Ovary (tissue), 3 donors: ENCODE data around the gene CPE.

Source experiments
- CTCF ChIP-seq, 3 donors: fragments of 450-650 bp in 2 of 3; fragments of 200-600 bp in 1 of 3; IDR thresholded peaks; one replicate each; pipeline versions ENCODE4 v1.5.1 to v1.8.0; 2016 to 2022; ENCODE audit warnings: antibody characterized with exemption in 3 of 3, mild to moderate bottlenecking in 1 of 3
- POLR2A ChIP-seq: fragments of 450-650 bp; IDR thresholded peaks from one replicate; pipeline ENCODE4 v1.6.1; 2017; ENCODE audit warnings: antibody characterized with exemption, mild to moderate bottlenecking, moderate library complexity
- donor health status: DM: no; HTN: no; CAD: no.

DNA sequence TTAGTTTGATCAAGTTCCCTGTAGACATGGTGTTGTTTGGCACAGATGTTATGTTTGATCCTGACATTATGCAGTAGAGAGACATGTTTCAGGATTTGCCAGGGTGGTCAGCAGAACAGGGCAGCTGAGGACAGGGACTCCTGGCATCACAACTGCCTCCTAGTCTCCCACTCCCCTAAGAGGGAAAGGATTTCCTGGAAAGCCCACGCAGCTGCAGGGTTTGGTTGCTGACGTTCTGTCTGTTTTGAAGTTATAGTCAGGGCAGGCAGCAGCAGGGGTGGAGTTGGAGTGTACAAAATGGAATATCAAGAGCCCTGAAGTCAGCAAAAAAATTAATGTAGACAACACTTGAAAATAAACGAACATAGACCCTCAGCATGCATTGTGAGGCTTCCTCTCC lies 125.4 kb downstream of the CPE start:
- TF ChIP-seq POLR2A (no peak), CTCF (IDR thresholded peaks at IDR 0.05) (no peak)
